Breast epithelium (tissue), 4 donors: ENCODE measurements around the gene KCNIP3. TPM values are rescaled to one million over a fixed set of nuclear protein-coding genes. Genes with fewer than 3 reads are reported as not detected.

Source experiments
- DNase-seq, 2 donors: peaks; one replicate each; pipeline ENCODE4 v3.0.0-alpha.2; 2019; ENCODE audit warnings: low spot score in 2 of 2
- H3K27ac ChIP-seq, 2 donors: fragments of 200-600 bp; sonication (generic) in 1 of 2; one replicate each; pipeline ENCODE4 v1.5.1; 2016 to 2019; ENCODE audit warnings: mild to moderate bottlenecking in 1 of 2
- H3K27me3 ChIP-seq, 2 donors: fragments of 200-600 bp; sonication (generic) in 1 of 2; one replicate each; pipeline versions ENCODE4 v1.5.1 to v1.6.0; 2017 to 2019; ENCODE audit warnings: control low read depth in 1 of 2, mild to moderate bottlenecking in 1 of 2
- H3K36me3 ChIP-seq: fragments of 200-600 bp; one replicate; pipeline ENCODE4 v1.5.1; 2019
- H3K4me1 ChIP-seq, 2 donors: fragments of 200-600 bp; sonication (generic); one replicate each; pipeline ENCODE4 v1.5.1; 2016 to 2019; ENCODE audit warnings: control low read depth in 1 of 2
- H3K4me3 ChIP-seq, 3 donors: fragments of 200-600 bp; sonication (generic); 1 replicate in 2 of 3; 2 replicates in 1 of 3; pipeline ENCODE4 v1.5.1; 2016 to 2019; ENCODE audit warnings: mild to moderate bottlenecking in 3 of 3, moderate library complexity in 2 of 3
- H3K9me3 ChIP-seq, 2 donors: fragments of 200-600 bp; sonication (generic) in 1 of 2; one replicate each; pipeline ENCODE4 v1.5.1; 2016 to 2019; ENCODE audit warnings: control low read depth in 1 of 2
- CTCF ChIP-seq, 3 donors: fragments of 450-650 bp; IDR thresholded peaks; one replicate each; pipeline ENCODE4 v1.5.1; 2016 to 2017; ENCODE audit warnings: antibody characterized with exemption in 3 of 3, mild to moderate bottlenecking in 3 of 3, moderate library complexity in 3 of 3
- POLR2A ChIP-seq: fragments of 450-650 bp; IDR thresholded peaks from one replicate; pipeline ENCODE4 v1.6.1; 2016; ENCODE audit warnings: antibody characterized with exemption, mild to moderate bottlenecking, moderate library complexity
- POLR2AphosphoS5 ChIP-seq, 3 donors: sonication (generic); formaldehyde crosslinking; IDR thresholded peaks; one replicate each; pipeline ENCODE4 v1.6.1; 2017; ENCODE audit warnings: antibody characterized with exemption in 3 of 3
- intact Hi-C: fragments of 100-400 bp; cut with DNase I; formaldehyde crosslinking; loops from one replicate; pipeline ENCODE4 v1.15.1; 2023; ENCODE audit warnings: low total_unique reads
- total RNA-seq, 3 donors: library from RNA; depleted of rRNA; stranded (reverse); fragments of >200 nt; gene quantifications; one replicate each; pipeline ENCODE4 v1.1.0, GENCODE V29; 2016

Gene KCNIP3
- total RNA-seq, 3 donors from 2014 or later, result 14.4 to 30.1 (median 15.1) TPM

- Histone ChIP-seq H3K36me3 (no peaks in the 10 kb centered on the region), H3K9me3 (no peaks in the 10 kb centered on the region), H3K27me3 (no peaks in the 10 kb centered on the region), H3K4me3 (peak overlapping the region in 2 of 3 donors; percentile 47 to 68), H3K27ac (peak overlapping the region; percentile 92 to 95), H3K4me1 (peaks cover 0 to 4% of the 10 kb centered on the region in 2 donors)
- intact Hi-C loops, result no loop called here
- peak in 1 of 2 donors; percentile 31 for DNase-seq
- TF ChIP-seq CTCF (IDR thresholded peaks at IDR 0.05) (no peak), POLR2AphosphoS5 (IDR thresholded peaks at IDR 0.05) (no peak), POLR2A (no peak)
Measured at GRCh38 chr2:95276244-95276887, 20.8 kb upstream of the KCNIP3 start.

GRCh38 chr2:95276888-95277245 is 20.3 kb upstream of the KCNIP3 start:
- H3K4me1 ChIP-seq, result peaks cover 0 to 4% of the 10 kb centered on the region in 2 donors
- peak overlapping the region in 1 of 2 donors; percentile 95 for H3K27ac ChIP-seq
- no peaks in the 10 kb centered on the region for H3K36me3 ChIP-seq
- intact Hi-C loops, result no loop called here
- no peaks in the 10 kb centered on the region for H3K27me3 ChIP-seq
- no peaks in the 10 kb centered on the region for H3K9me3 ChIP-seq
- peak in 1 of 2 donors; percentile 49 for DNase-seq
- H3K4me3 ChIP-seq, result peak overlapping the region in 1 of 3 donors; percentile 68
- TF ChIP-seq POLR2AphosphoS5 (IDR thresholded peaks at IDR 0.05) (no peak), CTCF (IDR thresholded peaks at IDR 0.05) (no peak), POLR2A (no peak)

- Histone ChIP-seq H3K4me3 (no peak overlapping the region), H3K27me3 (no peaks in the 10 kb centered on the region), H3K4me1 (peaks cover 0 to 4% of the 10 kb centered on the region in 2 donors), H3K9me3 (no peaks in the 10 kb centered on the region), H3K27ac (peak overlapping the region in 1 of 2 donors; percentile 50), H3K36me3 (no peaks in the 10 kb centered on the region)
- DNase-seq, result no peak
- peak in 1 of 3 donors; percentile 27 for TF ChIP-seq CTCF (IDR thresholded peaks at IDR 0.05)
- no peak for TF ChIP-seq POLR2AphosphoS5 (IDR thresholded peaks at IDR 0.05)
- no peak for TF ChIP-seq POLR2A
- intact Hi-C loops, result no loop called here
Measured at GRCh38 chr2:95277246-95277906, 19.8 kb upstream of the KCNIP3 start.

- Histone ChIP-seq H3K4me1 (peaks cover 0 to 4% of the 10 kb centered on the region in 2 donors), H3K4me3 (no peak overlapping the region), H3K9me3 (no peaks in the 10 kb centered on the region), H3K27me3 (no peaks in the 10 kb centered on the region), H3K27ac (peak overlapping the region in 1 of 2 donors; percentile 50), H3K36me3 (no peaks in the 10 kb centered on the region)
- TF ChIP-seq CTCF (IDR thresholded peaks at IDR 0.05) (no peak), POLR2AphosphoS5 (IDR thresholded peaks at IDR 0.05) (no peak), POLR2A (no peak)
- intact Hi-C loops, result no loop called here
- no peak for DNase-seq
Measured at GRCh38 chr2:95278051-95278471, 19.1 kb upstream of the KCNIP3 start.

- no peak for TF ChIP-seq POLR2A
- TF ChIP-seq CTCF (IDR thresholded peaks at IDR 0.05), result no peak
- no peak for TF ChIP-seq POLR2AphosphoS5 (IDR thresholded peaks at IDR 0.05)
- no peak for DNase-seq
- Histone ChIP-seq H3K4me3 (no peak overlapping the region), H3K9me3 (no peaks in the 10 kb centered on the region), H3K27me3 (no peaks in the 10 kb centered on the region), H3K27ac (no peak overlapping the region), H3K4me1 (peaks cover 0 to 4% of the 10 kb centered on the region in 2 donors), H3K36me3 (no peaks in the 10 kb centered on the region)
- intact Hi-C loops, result no loop called here
Measured at GRCh38 chr2:95278637-95279225, 18.4 kb upstream of the KCNIP3 start.
